Forelimb muscle (tissue), 1 donor: Measurements from ENCODE around the gene KCNJ14. TPM values are rescaled to one million over a fixed set of nuclear protein-coding genes. Genes with fewer than 3 reads are reported as not detected.
"Not testable (repeated sequence)": the region's sequence is repeated elsewhere in the genome, so short reads cannot be mapped to it uniquely, and the experiment has no call there.

Experiments used
- DNase-seq: peaks from one replicate; pipeline ENCODE4 v3.0.0-alpha.2; 2013; ENCODE audit warnings: low read depth
- polyA plus RNA-seq: library from polyadenylated mRNA; unstranded; fragments of 120-200 nt; gene quantifications from one replicate; pipeline ENCODE4 v1.2.1, GENCODE V29; 2013; ENCODE audit not compliant: insufficient read length

KCNJ14 gene
- polyA plus RNA-seq, 1 donor, result 0.81 TPM

- no peak for DNase-seq
Measured at GRCh38 chr19:48470856-48471255, 15.5 kb downstream of the KCNJ14 start.

- no peak for DNase-seq
Measured at GRCh38 chr19:48471836-48472235, 16.5 kb downstream of the KCNJ14 start.

- no peak for DNase-seq
Measured at GRCh38 chr19:48473161-48473966, 18.0 kb downstream of the KCNJ14 start.

- DNase-seq, result no peak
Measured at GRCh38 chr19:48474084-48474592, 18.8 kb downstream of the KCNJ14 start.

GRCh38 chr19:48475369-48476068 is 20.1 kb downstream of the KCNJ14 start:
- no peak for DNase-seq

- DNase-seq, result no peak
Measured at GRCh38 chr19:48476176-48476575, 20.8 kb downstream of the KCNJ14 start.

GRCh38 chr19:48477067-48477685 is 21.8 kb downstream of the KCNJ14 start:
- no peak for DNase-seq

GRCh38 chr19:48477698-48478338 is 22.4 kb downstream of the KCNJ14 start:
- DNase-seq, result no peak

GRCh38 chr19:48478339-48479256 is 23.2 kb downstream of the KCNJ14 start:
- no peak for DNase-seq

- DNase-seq, result no peak
Measured at GRCh38 chr19:48479686-48480085, 24.3 kb downstream of the KCNJ14 start.

- DNase-seq, result no peak
Measured at GRCh38 chr19:48480183-48480557, 24.8 kb downstream of the KCNJ14 start.

- DNase-seq, result no peak
Measured at GRCh38 chr19:48480558-48481500, 25.5 kb downstream of the KCNJ14 start.

GRCh38 chr19:48481846-48482639 is 26.7 kb downstream of the KCNJ14 start:
- DNase-seq, result no peak

GRCh38 chr19:48483301-48483700 is 27.9 kb downstream of the KCNJ14 start:
- no peak for DNase-seq

- no peak for DNase-seq
Measured at GRCh38 chr19:48484247-48484893, 29.0 kb downstream of the KCNJ14 start.

GRCh38 chr19:48484931-48485612 is 29.7 kb downstream of the KCNJ14 start:
- DNase-seq, result no peak

- not testable (repeated sequence) for DNase-seq
Measured at GRCh38 chr19:48486706-48487105, 31.3 kb downstream of the KCNJ14 start.

- DNase-seq, result no peak
Measured at GRCh38 chr19:48487544-48487943, 32.2 kb downstream of the KCNJ14 start.
